Measurements from ENCODE around the gene OSCP1. TPM values are rescaled to one million over a fixed set of nuclear protein-coding genes. Genes with fewer than 3 reads are reported as not detected.

OSCP1 gene
- total and polyA plus RNA-seq, 2 experiments from 2014 or later, result 2.2 to 2.6 TPM

- TF ChIP-seq ZNF114 (CRISPR knock-in tag; IDR thresholded peaks at IDR 0.05) (no peak), CREB1 (CRISPR knock-in tag; IDR thresholded peaks at IDR 0.05; ENCODE audit: low read depth) (no peak), JUNB (IDR thresholded peaks at IDR 0.05; ENCODE audit: unreplicated experiment) (no peak), STAT1 (IDR thresholded peaks at IDR 0.05; ENCODE audit: unreplicated experiment) (no peak), EZH2phosphoT487 (IDR thresholded peaks at IDR 0.05; ENCODE audit: unreplicated experiment) (no peak), POLR2AphosphoS5 (IDR thresholded peaks at IDR 0.05; ENCODE audit: low read depth) (no peak; the same call in 1 of the 2 replicates), EZH2 (IDR thresholded peaks at IDR 0.05; ENCODE audit: low read depth, unreplicated experiment) (no peak), ZNF331 (CRISPR knock-in tag; IDR thresholded peaks at IDR 0.05; ENCODE audit: low read depth) (no peak), NANOG (IDR thresholded peaks at IDR 0.05; ENCODE audit: borderline replicate concordance) (no peak)
- TF ChIP-seq, protein P1, sequence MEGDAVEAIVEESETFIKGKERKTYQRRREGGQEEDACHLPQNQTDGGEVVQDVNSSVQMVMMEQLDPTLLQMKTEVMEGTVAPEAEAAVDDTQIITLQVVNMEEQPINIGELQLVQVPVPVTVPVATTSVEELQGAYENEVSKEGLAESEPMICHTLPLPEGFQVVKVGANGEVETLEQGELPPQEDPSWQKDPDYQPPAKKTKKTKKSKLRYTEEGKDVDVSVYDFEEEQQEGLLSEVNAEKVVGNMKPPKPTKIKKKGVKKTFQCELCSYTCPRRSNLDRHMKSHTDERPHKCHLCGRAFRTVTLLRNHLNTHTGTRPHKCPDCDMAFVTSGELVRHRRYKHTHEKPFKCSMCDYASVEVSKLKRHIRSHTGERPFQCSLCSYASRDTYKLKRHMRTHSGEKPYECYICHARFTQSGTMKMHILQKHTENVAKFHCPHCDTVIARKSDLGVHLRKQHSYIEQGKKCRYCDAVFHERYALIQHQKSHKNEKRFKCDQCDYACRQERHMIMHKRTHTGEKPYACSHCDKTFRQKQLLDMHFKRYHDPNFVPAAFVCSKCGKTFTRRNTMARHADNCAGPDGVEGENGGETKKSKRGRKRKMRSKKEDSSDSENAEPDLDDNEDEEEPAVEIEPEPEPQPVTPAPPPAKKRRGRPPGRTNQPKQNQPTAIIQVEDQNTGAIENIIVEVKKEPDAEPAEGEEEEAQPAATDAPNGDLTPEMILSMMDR (conservative IDR thresholded peaks at IDR 0.05; ENCODE audit: low read depth in 2 of 2), result no peak
- TF ChIP-seq, protein P2, sequence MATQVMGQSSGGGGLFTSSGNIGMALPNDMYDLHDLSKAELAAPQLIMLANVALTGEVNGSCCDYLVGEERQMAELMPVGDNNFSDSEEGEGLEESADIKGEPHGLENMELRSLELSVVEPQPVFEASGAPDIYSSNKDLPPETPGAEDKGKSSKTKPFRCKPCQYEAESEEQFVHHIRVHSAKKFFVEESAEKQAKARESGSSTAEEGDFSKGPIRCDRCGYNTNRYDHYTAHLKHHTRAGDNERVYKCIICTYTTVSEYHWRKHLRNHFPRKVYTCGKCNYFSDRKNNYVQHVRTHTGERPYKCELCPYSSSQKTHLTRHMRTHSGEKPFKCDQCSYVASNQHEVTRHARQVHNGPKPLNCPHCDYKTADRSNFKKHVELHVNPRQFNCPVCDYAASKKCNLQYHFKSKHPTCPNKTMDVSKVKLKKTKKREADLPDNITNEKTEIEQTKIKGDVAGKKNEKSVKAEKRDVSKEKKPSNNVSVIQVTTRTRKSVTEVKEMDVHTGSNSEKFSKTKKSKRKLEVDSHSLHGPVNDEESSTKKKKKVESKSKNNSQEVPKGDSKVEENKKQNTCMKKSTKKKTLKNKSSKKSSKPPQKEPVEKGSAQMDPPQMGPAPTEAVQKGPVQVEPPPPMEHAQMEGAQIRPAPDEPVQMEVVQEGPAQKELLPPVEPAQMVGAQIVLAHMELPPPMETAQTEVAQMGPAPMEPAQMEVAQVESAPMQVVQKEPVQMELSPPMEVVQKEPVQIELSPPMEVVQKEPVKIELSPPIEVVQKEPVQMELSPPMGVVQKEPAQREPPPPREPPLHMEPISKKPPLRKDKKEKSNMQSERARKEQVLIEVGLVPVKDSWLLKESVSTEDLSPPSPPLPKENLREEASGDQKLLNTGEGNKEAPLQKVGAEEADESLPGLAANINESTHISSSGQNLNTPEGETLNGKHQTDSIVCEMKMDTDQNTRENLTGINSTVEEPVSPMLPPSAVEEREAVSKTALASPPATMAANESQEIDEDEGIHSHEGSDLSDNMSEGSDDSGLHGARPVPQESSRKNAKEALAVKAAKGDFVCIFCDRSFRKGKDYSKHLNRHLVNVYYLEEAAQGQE (IDR thresholded peaks at IDR 0.05; ENCODE audit: unreplicated experiment), result no peak
Measured at GRCh38 chr1:36400825-36401601, 49.2 kb downstream of the OSCP1 start (continued).

DNA sequence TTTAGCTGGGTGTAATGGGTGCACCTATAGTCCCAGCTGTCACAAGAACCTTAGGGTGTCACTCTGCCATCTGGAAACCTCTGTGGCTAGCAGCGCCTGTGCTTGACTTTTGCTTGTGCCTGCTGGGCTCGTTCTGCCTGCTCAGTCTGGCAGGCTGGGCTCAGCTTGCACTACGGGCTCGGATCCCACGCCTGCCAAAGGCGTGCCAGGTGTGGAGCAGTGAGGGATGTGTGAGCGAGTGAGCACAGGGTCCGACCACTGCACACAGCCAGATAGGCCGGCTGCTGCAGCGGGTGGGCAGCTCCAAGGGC, 49.8 kb downstream of the OSCP1 start:
- H3K27me3 ChIP-seq (ENCODE audit: insufficient read depth), result no peaks in the 10 kb centered on the region
- H3K4me1 Mint-ChIP-seq, result peaks cover 9% of the 10 kb centered on the region
- H3K9me3 Mint-ChIP-seq, result 0 out of 3 replicates have a peak, but pooled peaks cover 4% of the 10 kb centered on the region
- ATAC-seq, result peak; percentile 1; the same call in 2 of the 3 replicates
- H3K79me2 ChIP-seq (replicated peaks; ENCODE audit: insufficient read depth), result peaks cover 7% of the 10 kb centered on the region; the same call in 1 of the 2 replicates
- H3K4me3 Mint-ChIP-seq, result no peak overlapping the region
- DNase-seq (ENCODE audit: low spot score), result no peak
- no peaks in the 10 kb centered on the region for H3K36me3 ChIP-seq (ENCODE audit: insufficient read depth)
- H3F3A ChIP-seq (replicated peaks; ENCODE audit: low read depth), result no peaks in the 10 kb centered on the region; the same call in 1 of the 2 replicates
- no peak overlapping the region for H3K4me3 ChIP-seq
- TF ChIP-seq CREB1 (CRISPR knock-in tag; IDR thresholded peaks at IDR 0.05; ENCODE audit: low read depth) (no peak), ZNF114 (CRISPR knock-in tag; IDR thresholded peaks at IDR 0.05) (no peak), JUNB (IDR thresholded peaks at IDR 0.05; ENCODE audit: unreplicated experiment) (no peak), POLR2AphosphoS5 (IDR thresholded peaks at IDR 0.05; ENCODE audit: low read depth) (no peak), ZNF331 (CRISPR knock-in tag; IDR thresholded peaks at IDR 0.05; ENCODE audit: low read depth) (no peak), STAT1 (IDR thresholded peaks at IDR 0.05; ENCODE audit: unreplicated experiment) (no peak), NANOG (IDR thresholded peaks at IDR 0.05; ENCODE audit: borderline replicate concordance) (no peak)
- TF ChIP-seq, protein P2 (IDR thresholded peaks at IDR 0.05; ENCODE audit: unreplicated experiment), result no peak
- no peaks in the 10 kb centered on the region for H3K9me2 ChIP-seq (ENCODE audit: insufficient read depth)
- peak overlapping the region; percentile 26; the same call in 1 of the 2 replicates for H3K4me2 ChIP-seq
- no peaks in the 10 kb centered on the region for H4K20me1 ChIP-seq (replicated peaks; ENCODE audit: insufficient read depth)
- peak overlapping the region; percentile 89 for H2AFZ ChIP-seq
- H3K27ac ChIP-seq (ENCODE audit: low read depth), result 0 out of 2 replicates have a peak overlapping the region, but pooled peaks have one; percentile 39
- H3K27ac Mint-ChIP-seq, result no peak overlapping the region
- peaks cover 14% of the 10 kb centered on the region for H3K27me3 Mint-ChIP-seq (ENCODE audit: insufficient read depth, low read depth, poor library complexity)
- H3K4me1 ChIP-seq (ENCODE audit: insufficient read depth), result peaks cover 8% of the 10 kb centered on the region
- no peaks in the 10 kb centered on the region for H3K36me3 Mint-ChIP-seq (ENCODE audit: low read depth)
